D721Med (cell line): ENCODE results near the gene RUNDC3A.
A peak's percentile ranks its signal among the peaks of the same experiment; 100 is the strongest.

Experiments
- DNase-seq: peaks from one replicate; pipeline ENCODE4 v3.0.0; 2011; ENCODE audit warnings: low spot score; ENCODE audit not compliant: insufficient read length
- FAIRE-seq: peaks from 2 replicates; lab custom pipeline; 2011; peaks lifted over from hg19 to GRCh38; lab: Jason Lieb, UNC
- TF ChIP-seq, protein P1 (sequence below): IDR thresholded peaks from 2 replicates; pipeline ENCODE4 v1.5.1; 2012; ENCODE audit warnings: mild to moderate bottlenecking, control low read depth; ENCODE audit not compliant: insufficient read depth; ENCODE audit errors: missing control alignments

The RUNDC3A gene

DNA sequence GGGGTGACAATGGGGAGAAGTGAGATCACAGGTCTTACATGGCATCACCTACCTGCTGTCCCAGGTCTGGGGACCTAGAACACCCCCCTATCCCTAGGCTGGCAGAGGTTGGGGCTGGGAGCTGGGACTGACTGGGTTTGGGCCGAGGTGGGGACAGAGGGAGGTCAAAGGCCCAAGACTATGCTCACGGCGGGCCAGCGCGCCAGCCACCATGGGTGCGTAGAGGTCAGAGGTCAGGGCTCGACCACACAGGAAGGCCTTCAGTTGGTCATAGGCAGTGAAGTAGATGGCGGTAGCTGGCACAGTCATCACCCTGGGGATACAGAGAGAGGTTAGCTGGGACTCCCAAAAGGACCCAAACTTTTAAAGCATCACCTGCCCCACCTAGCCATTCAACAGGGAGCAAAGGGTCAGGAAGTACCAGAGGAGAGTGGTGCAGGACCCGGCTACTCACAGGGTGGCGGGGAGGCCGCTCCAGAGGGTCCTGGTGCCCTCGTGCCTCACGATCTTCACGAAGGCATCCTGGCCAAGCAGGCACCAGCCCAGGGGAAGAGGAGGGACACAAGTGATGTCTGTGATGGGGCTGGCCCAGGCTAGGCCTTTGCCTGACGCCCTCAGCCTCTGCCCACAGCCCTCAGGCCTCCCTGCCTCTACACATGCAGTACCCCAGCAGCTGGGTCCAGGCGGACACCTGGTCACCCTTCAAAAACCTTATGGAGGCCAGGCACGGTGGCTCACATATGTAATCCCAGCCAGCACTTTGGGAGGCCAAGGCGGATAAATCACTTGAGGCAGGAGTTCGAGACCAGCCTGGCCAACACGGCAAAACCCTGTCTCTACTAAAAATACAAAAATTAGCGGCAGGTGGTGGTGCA is 13.1 kb downstream of the RUNDC3A start:
- TF ChIP-seq, protein P1, sequence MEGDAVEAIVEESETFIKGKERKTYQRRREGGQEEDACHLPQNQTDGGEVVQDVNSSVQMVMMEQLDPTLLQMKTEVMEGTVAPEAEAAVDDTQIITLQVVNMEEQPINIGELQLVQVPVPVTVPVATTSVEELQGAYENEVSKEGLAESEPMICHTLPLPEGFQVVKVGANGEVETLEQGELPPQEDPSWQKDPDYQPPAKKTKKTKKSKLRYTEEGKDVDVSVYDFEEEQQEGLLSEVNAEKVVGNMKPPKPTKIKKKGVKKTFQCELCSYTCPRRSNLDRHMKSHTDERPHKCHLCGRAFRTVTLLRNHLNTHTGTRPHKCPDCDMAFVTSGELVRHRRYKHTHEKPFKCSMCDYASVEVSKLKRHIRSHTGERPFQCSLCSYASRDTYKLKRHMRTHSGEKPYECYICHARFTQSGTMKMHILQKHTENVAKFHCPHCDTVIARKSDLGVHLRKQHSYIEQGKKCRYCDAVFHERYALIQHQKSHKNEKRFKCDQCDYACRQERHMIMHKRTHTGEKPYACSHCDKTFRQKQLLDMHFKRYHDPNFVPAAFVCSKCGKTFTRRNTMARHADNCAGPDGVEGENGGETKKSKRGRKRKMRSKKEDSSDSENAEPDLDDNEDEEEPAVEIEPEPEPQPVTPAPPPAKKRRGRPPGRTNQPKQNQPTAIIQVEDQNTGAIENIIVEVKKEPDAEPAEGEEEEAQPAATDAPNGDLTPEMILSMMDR: no peak
- FAIRE-seq (no peak), DNase-seq (no peak)

DNA sequence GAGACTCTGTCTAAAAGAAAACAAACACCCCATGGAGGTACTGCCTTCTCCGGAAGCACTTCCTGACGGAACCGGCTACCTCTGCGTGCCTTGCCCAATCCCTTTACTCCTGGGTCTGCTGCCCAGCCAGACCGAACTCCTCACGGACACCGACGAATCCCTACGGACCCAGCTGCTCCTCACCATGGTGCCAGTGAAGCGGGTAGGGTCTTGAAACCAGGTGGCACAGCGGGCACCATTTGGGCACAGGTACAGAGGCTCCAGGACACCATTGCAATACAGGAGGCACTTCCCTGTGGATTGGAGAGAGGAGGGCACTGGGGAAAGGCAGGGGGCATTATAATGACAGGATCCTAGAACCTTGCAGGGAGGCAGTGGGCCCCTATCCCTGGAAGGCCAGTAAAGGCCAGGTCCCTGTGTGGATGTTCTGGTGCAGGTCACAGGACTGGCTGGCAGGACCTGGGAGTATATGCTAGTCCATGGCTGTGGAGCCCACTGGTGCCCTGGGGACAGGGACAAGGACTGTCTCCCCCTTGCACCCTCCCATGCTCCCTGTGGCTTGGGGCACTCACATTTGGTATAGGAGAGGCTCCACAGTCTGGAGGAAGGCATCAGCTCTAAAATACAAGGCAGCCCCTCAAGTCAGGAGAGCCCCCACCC is 14.0 kb downstream of the RUNDC3A start:
- TF ChIP-seq, protein P1: no peak
- FAIRE-seq (no peak), DNase-seq (no peak)

DNA sequence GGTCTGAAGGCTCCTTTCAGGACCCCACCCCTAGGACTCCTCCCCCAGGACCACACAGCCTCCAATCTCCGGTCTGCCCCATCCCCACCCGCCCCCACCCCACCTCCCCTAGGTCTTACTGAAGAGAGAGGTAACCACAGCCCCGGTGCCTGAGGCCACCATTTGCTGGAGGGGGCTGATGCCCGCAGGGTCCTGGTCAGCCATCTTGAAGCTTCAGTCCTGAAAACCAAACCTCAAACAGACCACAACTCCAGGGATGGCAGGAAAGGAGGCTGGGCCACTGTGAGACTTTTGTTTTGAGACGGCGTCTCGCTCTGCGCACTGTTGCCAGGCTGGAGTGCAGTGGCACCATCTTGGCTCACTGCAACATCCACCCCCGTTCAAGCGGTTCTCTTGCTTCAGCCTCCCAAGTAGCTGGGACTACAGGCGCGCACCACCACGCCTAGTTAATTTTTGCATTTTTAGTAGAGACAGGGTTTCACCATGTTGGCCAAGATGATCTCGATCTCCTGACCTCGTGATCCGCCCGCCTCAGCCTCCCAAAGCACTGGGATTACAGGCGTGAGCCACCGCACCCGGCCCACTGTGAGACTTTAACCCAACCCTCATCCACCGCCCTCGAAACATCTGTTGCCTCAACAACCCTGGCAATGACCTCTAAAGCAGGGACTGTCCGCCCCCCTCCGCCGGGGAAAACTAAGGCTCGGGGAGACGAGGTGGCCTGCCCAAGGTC is 15.1 kb downstream of the RUNDC3A start:
- TF ChIP-seq, protein P1: no peak
- DNase-seq (no peak), FAIRE-seq (no peak)

DNA sequence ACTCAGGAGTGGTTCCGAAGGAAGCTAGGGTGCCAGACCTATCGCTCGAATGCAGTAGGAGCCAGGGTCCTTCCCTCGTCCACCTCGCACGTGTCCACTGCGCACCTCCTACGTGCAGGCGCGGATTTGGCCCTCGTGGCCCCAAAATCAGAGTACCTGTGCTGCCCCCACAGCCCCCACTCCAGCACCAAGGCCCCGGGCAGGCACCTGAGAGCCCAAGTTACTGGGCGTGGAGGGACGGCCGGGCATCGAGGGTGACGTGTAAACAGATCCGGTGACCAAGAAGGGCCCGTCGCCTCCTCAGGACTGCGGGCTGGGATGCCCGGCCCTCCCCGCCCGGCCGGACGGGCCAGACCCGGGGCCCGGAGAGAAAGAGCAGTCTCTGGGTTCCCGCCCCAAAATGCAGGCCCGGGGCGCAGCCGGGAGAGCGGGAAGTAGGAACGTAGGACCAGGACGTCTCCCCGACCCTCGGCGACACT is 15.7 kb downstream of the RUNDC3A start:
- DNase-seq: no peak
- no peak for FAIRE-seq
- TF ChIP-seq, protein P1: no peak

DNA sequence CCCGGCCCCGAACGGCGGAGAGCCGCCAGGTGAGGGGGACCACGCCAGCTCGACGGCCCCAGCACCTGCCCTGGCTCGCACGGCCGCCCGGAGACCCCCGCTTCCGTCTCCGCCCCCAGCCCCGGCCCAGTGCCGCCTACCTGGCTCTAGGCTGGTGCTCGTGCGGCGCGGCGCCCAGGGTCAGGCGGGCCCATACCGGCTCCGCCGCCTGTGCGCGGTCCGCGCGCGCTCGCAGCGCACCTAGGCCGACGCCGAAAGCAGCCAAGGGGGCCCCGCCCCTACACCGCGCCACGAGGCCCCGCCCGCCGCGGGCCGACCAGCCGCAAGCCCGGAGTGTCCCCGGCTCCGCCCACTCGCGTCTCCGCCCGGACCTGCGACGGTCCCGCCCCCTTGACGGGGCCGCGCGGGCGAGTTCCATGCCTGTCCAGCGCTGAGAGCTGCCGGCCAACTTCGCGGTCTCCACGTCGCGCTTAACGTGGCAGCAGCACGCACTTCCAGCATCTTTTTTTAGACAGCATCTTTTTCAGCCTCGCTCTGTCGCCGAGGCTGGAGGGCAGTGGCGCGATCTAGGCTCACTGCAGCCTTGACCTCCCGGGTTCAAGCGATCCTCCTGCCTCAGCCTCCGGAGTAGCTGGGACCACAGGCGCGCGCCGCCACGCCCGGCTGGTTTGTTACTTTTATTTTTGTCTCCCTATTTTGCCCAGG is 16.3 kb downstream of the RUNDC3A start, which contains the start of gene SLC25A39:
TSS of gene SLC25A39 (minus strand) at position 253 of the 705 bp plus-strand sequence. CDS start 1,261 bp downstream, outside the sequence.
- no peak for FAIRE-seq
- TF ChIP-seq, protein P1: no peak
- DNase-seq: peak; percentile 61

DNA sequence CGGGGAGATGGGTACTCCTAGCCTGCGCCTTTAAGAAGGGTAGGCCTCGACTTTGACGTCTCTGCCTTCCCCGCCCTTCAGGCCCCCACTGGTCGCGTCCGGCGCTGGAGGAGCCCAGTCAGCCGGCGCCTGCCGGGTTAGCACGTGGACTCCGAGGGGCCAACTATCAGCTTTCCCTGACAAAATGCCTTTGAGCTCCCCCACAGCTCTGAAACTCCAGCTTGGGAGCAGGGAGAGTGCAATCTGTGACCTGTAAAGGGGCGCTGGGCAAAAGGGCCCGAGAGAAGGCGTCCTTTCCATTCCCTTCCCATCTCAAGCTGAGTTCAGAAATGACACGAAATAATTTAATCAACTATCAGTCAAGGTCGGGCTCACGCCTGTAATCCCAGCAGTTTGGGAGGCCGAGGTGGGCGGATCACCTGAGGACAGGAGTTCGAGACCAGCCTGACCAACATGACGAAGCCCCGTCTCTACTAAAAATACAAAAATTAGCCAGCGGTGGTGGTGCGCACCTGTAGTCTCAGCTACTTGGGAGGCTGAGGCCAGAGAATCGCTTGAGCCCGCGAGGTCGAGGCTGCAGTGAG is 18.6 kb downstream of the RUNDC3A start:
- TF ChIP-seq, protein P1: no peak
- peak; percentile 83 for DNase-seq
- FAIRE-seq: no peak
